Measurements from ENCODE around the gene FYCO1.

GRCh38 chr3:45948881-45949280 lies 46.7 kb downstream of the FYCO1 start:
- TF ChIP-seq POLR2AphosphoS5 (IDR thresholded peaks at IDR 0.05) = no peak
- no peak for TF ChIP-seq POLR2A (IDR thresholded peaks at IDR 0.05)
- TF ChIP-seq CTCF (IDR thresholded peaks at IDR 0.05) = no peak
